ENCODE measurements around the gene AGAP1.

Gene AGAP1

GRCh38 chr2:235768606-235769005 lies 274.8 kb downstream of the AGAP1 start:
- DNase-seq (ENCODE audit: low spot score): no peak

GRCh38 chr2:235769046-235769445 lies 275.2 kb downstream of the AGAP1 start:
- DNase-seq (ENCODE audit: low spot score): no peak

- no peak for DNase-seq (ENCODE audit: low spot score)
Measured at GRCh38 chr2:235770909-235771820, 277.3 kb downstream of the AGAP1 start.

- no peak for DNase-seq (ENCODE audit: low spot score)
Measured at GRCh38 chr2:235773188-235773928, 279.5 kb downstream of the AGAP1 start.

GRCh38 chr2:235774153-235774870 lies 280.5 kb downstream of the AGAP1 start:
- no peak for DNase-seq (ENCODE audit: low spot score)

- DNase-seq (ENCODE audit: low spot score): no peak
Measured at GRCh38 chr2:235776531-235776930, 282.7 kb downstream of the AGAP1 start.

- peak; percentile 66 for DNase-seq (ENCODE audit: low spot score)
Measured at GRCh38 chr2:235779444-235779896, 285.6 kb downstream of the AGAP1 start.

GRCh38 chr2:235780401-235780800 lies 286.6 kb downstream of the AGAP1 start:
- DNase-seq (ENCODE audit: low spot score): no peak

GRCh38 chr2:235781775-235782174 lies 287.9 kb downstream of the AGAP1 start:
- DNase-seq (ENCODE audit: low spot score): no peak

- DNase-seq (ENCODE audit: low spot score): no peak
Measured at GRCh38 chr2:235784788-235785187, 290.9 kb downstream of the AGAP1 start.

GRCh38 chr2:235789552-235789951 lies 295.7 kb downstream of the AGAP1 start:
- no peak for DNase-seq (ENCODE audit: low spot score)

GRCh38 chr2:235793163-235793752 lies 299.4 kb downstream of the AGAP1 start:
- no peak for DNase-seq (ENCODE audit: low spot score)

- no peak for DNase-seq (ENCODE audit: low spot score)
Measured at GRCh38 chr2:235799281-235799680, 305.4 kb downstream of the AGAP1 start.

GRCh38 chr2:235802542-235802941 lies 308.7 kb downstream of the AGAP1 start:
- DNase-seq (ENCODE audit: low spot score): no peak

GRCh38 chr2:235803028-235803427 lies 309.2 kb downstream of the AGAP1 start:
- DNase-seq (ENCODE audit: low spot score): no peak

- no peak for DNase-seq (ENCODE audit: low spot score)
Measured at GRCh38 chr2:235804676-235805075, 310.8 kb downstream of the AGAP1 start.

GRCh38 chr2:235806986-235807750 lies 313.3 kb downstream of the AGAP1 start:
- DNase-seq (ENCODE audit: low spot score): no peak

- no peak for DNase-seq (ENCODE audit: low spot score)
Measured at GRCh38 chr2:235808366-235808765, 314.5 kb downstream of the AGAP1 start.

- no peak for DNase-seq (ENCODE audit: low spot score)
Measured at GRCh38 chr2:235810252-235810651, 316.4 kb downstream of the AGAP1 start.

- no peak for DNase-seq (ENCODE audit: low spot score)
Measured at GRCh38 chr2:235810846-235811245, 317.0 kb downstream of the AGAP1 start.

Measured in activated CD4-positive, alpha-beta T cell treated with anti-CD3 and anti-CD28 coated beads, Interleukin-2, Interleukin-4, amounts not matched to agents 100 ng/mL and 50 ng/mL, durations not matched to agents 16 hours and 8 hours (primary cell).